GM21825 (cell line): ENCODE data around the gene KDM5B.
"Not testable (repeated sequence)": the region's sequence is repeated elsewhere in the genome, so short reads cannot be mapped to it uniquely, and the experiment has no call there.

Source experiments
- ATAC-seq: cut with Tn5 transposase; IDR thresholded peaks from one replicate; pipeline ENCODE4 v1.9.1; 2021; ENCODE audit warnings: mild to moderate bottlenecking, moderate library complexity; ENCODE audit not compliant: unreplicated experiment

Gene KDM5B

DNA sequence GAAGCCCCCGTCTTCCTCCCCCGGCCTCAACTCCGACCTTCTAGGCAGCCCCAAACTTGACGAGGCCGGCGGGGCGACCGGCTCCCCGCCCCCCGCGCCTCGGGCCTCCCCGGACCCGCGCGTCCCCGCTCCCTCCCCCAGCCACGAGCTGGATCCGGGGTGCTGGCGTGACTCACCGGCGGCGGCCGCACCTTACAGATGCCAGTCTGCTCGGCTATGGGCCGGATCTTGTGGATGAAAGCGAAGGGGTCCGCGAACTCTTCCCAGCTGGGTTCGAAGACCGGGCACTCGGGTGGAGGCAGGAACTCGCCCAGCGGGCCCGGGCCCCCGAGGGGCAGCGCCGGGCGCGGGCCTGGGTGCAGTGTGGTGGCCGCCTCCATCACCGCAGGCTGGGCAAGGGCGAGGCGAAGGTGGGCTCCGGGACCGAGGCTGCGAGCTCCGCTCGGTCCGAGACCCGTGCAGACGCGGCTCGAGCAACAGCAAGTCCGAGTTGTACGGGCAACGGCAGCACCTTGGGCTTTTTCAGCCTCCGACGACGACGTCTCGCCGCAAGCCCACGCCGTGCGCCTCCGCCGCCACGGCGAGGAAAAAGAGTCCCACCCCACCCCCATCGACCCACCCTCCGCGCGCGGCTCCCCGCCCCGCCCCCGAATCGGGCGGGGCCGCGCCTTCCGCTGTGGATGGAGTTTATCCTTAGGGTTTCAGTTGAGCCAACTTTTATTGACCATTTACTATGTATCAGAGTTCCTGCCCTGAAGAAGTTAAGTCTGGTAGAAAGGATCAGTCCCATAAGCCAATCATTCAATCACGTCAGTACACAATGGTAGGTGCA, at the start of gene KDM5B:
Gene KDM5B (minus strand): TSS at position 496 of the 832 bp plus-strand sequence. CDS start 116 bp downstream, at position 380.
- no peak for ATAC-seq

DNA sequence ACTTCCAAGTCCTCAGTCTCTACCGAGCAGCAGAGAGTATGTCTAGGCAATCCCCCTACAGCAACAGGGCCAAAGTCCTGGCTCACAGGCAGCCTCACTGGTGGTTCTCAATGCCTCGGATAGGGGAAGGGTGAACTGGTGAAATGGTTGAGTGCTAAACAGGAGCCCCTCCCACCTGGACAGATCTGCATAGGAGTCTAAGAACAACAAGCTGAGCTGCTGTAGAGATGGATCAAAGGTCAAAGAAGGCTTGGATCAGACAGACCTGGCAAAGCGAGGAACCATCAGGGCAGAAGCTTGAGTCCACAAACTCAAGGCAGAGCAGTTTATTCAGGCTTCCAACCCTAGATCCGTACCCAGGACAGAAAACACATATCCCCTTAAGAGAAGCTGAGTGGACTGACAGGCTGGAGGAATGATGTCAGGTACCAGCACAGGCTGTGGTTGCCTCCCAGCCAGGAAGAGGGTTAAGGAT, 49.0 kb upstream of the KDM5B start:
- ATAC-seq: no peak

DNA sequence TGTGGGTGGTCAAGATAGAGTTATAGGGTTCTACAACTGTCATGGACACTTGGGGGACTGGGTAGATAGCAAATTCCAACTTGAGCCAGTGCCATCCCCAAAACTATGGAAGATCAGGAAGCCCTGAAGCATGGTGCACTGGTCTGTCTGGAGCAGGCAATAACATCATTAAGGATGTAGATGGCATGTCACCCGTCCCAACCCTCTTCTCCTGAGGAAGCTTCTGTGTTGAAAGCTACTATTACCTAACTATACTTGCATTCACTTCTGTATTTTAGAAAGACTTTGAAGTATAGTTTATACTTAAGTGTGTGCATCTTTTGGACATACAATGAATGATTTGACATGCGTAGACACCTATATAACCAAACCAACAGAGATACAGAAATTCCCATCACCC, 47.8 kb upstream of the KDM5B start:
- no peak for ATAC-seq

DNA sequence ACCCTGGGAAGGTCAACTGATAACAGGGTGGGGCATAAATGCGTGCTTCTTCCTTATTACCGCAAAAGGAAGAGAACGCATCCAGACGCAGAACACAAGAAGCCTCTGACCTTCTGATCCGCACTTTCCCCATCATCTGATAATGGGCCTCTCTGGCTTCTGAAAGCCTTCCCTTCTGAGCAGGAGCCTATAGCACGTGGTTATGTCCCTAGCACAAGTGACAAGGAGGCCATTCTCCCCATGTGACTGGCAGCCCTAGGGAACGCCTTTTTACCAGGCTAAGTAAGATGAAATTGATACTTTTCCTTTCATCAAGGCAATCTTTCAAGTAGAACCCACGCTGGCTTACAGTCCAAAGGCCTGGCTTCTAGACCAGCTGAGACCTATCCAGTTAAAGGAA, 46.6 kb upstream of the KDM5B start:
- ATAC-seq: no peak

DNA sequence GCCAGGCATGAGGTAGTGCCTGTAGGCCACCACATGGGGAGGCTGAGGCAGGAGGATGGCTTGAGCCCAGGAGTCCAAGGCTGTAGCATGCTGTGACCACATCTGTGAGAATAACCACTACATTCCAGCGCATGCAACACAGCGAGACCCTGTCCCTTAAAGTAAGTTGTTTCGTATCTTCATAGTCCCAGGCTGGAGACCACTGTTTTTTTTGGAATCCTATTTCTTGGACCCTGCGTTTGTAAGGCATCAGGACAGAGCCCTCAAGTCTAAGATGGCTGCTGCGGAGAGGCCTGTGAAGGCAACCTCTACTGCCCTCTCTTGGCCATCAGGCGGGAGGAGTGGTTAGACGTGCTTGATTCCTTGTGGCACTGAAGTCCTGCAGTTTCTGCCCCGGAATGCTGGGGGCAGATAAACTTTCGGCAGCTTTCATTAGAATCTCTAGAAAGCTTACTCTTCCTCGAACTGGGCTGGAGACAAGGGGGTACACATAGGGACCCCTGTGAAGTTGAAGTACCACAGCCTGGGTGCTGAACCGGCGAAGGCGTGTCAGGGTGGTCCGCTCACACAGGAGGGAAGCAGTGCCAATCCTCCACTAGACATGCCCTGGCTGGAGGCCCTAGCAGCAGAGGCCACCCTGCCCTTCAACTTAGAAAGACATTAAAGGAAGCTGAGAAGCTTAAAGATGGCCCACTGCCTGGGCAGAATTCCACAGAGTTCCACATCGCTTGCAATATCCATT, 44.1 kb upstream of the KDM5B start:
- ATAC-seq: no peak

DNA sequence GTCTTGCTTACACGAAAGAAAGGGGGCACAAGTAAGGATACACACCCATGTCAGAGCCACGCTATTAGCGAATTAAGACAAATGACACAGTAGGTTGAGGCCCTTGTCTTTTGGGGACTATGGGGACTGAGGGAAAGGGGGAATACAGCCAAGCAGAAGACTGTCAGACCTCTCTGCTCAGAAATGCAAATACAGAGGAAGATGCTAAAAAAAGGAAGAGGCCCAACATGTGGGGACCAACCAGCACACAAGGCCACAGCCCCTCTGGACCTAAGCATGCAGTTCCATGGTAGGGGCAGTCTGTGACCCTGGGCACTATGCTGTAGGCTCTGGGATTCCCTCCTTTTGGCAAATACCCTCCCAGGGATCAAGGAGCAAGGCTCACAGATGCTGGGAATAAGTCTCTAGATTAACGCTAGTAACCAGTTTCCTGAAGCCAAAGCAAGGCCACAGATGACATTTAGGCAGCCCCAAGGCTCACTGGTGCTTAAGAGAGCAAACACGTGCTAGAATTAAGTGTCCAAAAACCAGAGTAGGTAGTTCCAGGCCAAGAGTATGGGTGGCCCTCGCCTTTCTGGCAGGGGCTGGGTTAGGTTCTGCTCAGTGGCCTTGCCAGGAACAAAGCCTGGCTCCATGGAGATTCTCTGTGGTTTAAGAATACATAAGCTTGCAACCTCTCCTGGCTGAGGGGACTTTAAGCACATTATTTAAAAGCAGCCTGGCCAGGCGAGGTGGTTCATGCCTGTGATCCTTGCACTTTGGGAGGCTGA, 42.6 kb upstream of the KDM5B start:
- no peak for ATAC-seq

DNA sequence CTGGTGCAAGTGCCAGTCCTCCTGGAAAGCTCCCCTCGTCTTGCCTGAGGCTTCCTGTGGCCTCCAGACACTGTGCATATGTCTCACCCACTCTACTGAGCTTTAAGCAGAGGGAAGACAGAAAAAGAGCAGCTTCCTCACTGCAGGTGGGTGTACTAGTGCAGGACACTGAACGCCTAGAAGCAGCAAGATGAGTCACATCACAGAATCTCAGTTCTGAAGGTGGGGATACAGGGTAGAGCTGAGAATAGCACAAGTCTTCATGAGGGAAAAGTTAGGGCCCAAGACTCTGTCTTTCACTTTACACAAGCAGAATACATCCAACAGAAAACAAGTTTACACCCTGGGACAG, 39.9 kb upstream of the KDM5B start:
- ATAC-seq: no peak

DNA sequence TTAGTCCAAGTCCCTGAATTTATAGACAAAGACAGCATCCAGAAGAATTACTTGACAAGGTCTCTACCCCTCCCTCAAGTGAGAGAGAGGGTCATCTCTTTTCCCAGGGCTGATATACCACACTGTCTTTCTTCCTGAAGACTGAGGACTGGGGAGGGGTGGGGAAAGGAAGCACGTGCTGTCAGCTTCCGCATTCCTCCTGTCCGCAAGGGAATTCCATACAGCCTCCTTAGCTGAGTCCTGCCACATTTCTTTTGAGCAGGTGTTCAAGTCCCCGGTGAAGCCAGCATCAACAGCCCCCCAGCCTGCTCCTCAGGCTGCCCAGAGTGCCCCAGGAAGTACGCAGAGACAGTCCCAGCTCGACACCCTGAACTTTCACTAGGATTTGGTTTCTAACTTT, 36.7 kb upstream of the KDM5B start:
- no peak for ATAC-seq

DNA sequence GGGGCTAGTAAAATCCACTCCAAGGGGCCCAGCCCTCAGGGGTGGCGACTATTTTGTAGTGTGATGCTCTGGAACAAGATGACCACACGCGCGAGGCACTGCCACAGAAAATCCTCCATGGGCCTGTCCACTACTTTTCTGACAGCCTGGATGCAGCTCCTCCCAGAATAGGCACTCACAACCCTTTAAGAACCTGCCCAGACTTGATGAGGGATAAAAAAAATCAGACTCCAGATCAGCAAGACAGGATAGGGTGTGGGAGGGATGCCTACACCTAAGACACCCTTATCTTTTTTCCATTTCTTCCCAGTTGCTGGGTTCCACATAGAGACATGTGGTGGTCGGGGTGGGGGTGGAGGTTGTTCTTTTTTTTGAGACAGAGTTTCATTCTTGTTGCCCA, 36.0 kb upstream of the KDM5B start:
- no peak for ATAC-seq

DNA sequence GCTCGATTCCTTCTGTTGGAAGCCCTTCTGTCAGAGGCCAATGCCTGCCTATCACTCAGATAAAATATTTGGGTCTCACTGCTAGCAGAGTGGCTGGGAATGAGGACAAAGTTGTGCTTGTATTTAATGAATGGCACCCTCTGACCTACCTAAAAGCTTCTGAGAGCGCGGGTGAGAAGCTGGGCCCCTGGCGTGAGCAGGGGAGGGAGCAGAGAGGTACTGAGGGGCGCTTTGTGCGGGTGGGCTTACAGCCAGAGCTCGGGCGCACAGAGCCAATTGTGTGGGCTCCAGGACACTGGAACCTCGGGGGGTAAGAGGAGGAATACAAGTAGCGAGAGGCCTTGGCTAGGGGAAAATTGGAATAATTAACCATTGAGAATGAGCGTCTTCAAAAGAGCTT, 34.9 kb upstream of the KDM5B start:
- ATAC-seq: no peak

DNA sequence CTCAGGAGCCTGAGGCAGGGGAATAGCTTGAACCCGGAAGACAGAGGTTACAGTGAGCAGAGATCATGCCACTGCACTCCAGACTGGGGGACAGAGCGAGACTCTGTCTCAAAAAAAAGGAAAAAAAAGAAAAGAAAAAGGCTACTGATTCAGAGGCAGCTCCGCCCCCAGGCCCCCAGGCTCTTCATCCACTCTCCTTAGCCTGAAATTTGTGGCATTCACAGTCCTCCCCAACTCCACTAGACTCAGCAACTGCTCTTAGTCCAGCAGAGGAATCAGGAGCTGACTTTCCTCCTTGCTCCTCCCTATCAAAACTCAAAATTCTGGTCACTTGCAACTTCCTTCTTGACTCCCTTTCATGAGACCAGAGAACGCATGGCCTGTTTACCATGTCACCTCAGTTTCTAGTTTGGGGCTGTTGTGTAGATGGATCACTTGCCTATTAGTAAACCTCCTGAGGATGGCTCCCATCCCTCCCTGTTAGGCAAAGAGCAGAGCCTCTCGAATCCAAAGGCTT, 29.6 kb upstream of the KDM5B start:
- ATAC-seq: no peak

DNA sequence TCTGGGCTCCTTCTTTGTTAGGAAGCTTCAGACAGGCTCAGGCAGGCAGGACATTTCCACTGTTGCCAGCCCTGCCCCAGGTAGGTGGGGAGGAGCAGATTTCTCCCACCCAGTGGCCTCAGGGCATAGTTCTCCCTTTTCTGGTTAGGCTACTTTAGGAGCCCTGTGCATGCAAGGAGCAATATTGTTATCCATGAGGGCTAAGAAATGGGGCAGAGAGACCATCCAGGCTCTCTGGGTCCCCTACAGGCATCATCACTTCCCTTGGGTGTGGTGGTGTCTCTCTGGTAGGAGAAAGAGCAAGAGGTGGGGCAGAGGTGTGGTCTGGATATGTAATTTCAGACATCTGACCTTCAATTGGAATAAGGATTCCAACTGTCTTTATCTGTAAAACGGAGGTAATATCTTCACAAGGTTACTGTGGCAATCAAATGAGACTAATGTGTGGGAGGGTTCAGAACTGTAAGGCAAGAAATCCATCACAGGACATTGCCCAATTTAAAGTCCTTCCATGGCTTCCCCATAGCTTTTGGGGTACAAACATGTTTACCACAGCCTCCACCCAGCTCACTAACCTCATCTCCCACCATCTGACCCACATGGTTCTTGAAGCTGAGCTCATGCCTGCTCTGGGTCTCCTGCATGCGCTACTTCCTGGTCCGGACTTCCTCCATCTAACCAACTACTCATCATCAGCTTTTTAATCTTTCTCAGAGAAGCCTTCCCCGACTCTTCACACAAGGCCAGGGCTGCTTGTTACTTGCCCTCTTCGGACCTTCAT, 28.6 kb upstream of the KDM5B start:
- no peak for ATAC-seq

DNA sequence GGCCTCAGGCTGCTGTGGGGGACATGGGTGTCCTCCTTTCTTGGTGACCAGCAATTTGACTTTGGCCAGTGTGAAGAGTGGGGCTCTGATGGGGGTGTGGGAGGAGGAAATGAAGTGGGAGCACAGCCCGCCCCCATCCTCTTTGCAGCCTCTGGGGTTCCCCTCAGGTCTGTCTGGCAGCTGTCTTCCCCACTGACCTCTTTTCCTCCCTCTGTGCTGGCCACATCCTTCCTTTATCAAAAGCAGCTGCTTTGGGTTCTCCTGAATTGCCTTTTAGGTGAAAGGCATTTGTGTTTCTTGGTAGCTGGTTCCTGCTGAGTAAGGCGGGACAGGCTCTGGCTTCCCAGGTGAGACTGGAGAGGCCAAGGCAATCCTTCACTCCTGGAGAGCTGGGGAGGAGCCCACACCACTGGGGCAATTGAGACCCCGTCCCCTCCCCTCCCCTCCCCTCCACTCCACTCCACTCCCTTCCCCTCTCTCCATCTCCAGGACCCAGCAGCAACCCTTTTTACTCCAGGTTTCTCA, 27.4 kb upstream of the KDM5B start:
- ATAC-seq: no peak

DNA sequence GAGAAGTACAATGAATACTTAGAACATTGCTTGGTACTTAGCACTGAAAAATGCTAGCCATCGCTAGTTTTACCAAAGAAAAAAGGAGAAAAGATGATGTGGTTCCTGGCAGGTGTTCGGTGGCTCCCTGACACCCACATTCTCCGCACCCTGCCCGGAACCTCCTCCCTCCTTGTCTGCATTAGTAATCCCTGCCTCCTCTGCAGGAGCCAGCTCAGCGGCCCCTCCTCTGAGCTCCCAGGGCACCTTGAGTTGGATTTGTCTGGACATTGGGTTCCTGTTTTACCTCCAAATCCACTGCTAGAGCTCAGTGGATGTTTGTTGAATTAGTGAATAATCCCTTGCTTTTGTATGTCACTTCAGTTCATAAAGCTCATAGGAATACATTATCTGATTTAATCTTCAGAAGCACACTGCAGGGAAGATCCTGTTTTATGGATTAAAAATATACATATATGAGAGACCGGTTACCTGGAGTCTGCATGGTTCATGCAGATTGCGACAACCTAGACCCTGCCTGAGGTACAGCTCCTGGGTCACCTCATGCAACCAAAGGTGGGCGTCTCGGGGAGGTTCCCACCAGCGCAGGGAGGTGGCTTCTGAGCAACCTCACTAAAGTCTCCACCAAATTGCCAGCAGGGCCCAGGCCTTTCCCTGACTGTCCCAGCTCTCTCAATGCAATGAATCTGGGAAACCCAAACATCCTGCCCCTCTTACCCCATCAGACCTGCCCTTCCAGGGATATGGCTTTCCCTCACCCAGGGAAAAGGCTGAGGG, 26.7 kb upstream of the KDM5B start:
- ATAC-seq: no peak

DNA sequence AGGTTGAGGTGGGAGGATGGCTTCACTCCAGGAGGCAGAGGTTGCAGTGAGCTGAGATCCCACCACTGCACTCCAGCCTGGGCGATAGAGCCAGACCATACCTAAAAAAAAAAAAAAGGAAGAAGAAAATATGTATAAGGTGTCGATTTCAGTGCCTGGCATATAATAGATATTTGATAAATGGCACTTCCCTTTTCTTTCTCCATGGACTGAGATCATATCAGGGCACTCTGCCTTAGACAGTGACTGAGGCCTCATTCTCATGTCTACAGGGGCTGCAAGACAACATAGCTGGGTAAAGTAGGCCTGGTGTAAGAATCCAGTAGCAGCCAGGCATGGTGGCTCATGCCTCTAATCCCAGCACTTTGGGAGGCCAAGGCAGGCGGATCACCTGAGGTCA, 23.7 kb upstream of the KDM5B start:
- no peak for ATAC-seq

DNA sequence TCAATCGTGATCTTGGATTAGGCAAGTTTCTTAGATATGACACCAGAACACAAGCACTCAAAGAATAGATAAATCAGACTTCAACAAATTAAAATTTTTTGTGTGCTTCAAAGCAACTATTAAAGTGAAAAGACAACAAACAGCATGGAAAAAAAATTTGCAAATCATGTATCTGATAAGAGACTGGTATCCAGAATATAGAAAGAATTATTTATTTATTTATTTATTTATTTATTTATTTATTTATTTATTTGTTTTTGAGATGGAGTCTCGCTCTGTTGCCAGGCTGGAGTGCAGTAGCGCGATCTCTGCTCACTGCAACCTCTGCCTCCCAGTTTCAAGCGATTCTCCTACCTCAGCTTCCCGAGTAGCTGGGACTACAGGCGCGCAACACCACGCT, 21.0 kb upstream of the KDM5B start:
- not testable (repeated sequence) for ATAC-seq

DNA sequence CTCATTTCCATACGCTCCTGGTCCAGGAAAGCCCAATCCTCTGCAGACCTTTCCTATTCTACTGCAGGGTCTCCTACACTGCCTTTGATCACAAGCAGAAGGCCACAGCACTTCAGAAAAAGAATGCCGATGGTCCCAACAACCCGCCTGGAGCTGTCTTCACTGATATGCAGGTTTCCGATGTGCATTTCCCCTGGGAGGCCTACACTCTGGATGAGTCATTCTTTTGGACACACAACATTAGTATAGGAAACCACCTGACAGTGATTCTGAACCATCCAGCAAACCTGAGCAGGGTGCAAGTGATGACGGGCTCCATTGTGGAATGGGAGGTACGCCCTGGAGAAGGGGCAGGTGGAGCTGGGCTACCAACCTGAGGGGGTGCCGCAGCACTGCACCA, 17.5 kb upstream of the KDM5B start:
- no peak for ATAC-seq

DNA sequence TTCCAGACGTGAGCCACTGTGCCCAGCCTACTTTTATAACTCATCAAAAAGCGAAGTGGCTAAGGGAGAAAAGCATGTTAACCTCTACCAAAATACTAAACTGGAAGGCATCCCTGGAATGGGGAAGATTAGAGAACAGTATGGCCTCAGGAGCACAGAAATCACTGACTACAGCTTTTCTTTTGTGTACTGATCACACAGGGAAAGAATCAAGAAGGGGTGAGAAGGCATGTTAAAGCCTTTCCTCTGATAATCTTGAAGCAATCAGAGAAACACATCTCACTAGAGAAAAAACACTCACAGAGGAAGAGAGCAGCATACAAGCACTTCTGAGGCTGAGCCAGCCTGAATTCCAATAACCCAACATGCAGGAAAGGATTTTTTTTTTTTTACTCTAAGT, 13.2 kb upstream of the KDM5B start:
- ATAC-seq: no peak

DNA sequence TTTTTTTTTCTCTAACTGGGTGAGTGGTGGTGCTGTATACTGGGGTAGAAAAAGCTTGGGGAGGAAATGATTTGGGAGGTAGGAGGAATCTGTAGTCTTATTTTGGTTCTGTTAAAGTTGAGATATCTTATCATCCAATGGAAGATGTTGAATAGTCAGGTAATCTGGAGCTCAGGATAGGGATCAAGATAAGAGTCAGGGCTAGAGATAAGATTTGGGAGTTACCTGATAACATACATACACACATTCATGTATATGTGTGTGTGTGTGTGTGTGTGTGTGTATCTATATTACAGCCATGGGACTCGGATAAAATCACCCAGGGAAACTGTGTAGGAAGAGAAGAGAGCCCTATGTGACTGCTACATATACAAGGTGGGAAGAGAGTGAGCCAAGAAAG, 10.6 kb upstream of the KDM5B start:
- ATAC-seq: no peak

DNA sequence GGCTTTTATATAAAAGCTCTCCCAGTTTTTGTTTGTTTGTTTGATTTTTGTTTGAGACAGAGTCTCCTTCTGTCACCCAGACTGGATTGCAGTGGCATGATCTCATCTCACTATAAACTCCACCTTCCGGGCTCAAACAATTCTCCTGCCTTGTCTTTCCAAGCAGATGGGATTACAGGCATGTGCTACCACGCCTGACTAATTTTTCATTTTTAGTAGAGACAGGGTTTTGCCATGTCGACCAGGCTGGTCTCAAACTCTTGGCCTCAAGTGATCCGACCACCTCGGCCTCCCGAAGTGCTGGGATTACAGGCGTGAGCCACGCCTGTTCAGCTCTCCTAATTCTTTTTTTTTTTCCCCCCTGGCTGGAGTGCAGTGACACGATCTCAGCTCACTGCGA, 6.9 kb upstream of the KDM5B start:
- ATAC-seq: no peak
